GM19397 (cell line): ENCODE results near the gene RPS15.

Experiments
- ATAC-seq: cut with Tn5 transposase; IDR thresholded peaks from one replicate; pipeline ENCODE4 v1.9.1; 2021; ENCODE audit warnings: mild to moderate bottlenecking, moderate library complexity; ENCODE audit not compliant: unreplicated experiment

The RPS15 gene

DNA sequence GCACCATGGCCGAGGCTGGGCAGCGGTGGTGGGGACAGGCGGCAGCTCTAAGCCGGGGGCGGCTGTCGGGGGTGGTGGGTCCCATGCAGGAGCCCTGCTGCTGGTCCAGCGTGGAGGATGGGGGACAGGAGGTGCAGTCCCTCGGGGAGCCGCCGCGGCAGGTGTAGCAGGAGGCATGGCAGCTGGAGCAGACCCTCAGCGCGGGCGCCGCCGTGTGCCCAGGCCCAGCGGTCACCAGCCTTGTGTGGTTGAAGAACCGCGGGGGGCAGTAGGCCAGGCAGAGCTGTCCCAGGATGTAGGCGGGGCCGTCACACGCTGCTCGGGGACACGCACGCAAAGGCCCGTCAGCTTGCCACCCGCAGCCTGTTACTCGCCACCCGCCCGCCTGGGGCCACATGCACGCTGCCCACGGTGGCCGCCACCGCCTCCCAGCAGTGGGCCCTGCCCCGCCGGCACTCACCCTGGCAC is 43.7 kb downstream of the RPS15 start:
- ATAC-seq, result no peak

- ATAC-seq, result no peak
These were observed 44.4 kb downstream of the RPS15 start for GRCh38 chr19:1482361-1483130.

- no peak for ATAC-seq
These were observed 45.2 kb downstream of the RPS15 start for GRCh38 chr19:1483131-1483978.

- no peak for ATAC-seq
These were observed 45.8 kb downstream of the RPS15 start for GRCh38 chr19:1483979-1484428.

DNA sequence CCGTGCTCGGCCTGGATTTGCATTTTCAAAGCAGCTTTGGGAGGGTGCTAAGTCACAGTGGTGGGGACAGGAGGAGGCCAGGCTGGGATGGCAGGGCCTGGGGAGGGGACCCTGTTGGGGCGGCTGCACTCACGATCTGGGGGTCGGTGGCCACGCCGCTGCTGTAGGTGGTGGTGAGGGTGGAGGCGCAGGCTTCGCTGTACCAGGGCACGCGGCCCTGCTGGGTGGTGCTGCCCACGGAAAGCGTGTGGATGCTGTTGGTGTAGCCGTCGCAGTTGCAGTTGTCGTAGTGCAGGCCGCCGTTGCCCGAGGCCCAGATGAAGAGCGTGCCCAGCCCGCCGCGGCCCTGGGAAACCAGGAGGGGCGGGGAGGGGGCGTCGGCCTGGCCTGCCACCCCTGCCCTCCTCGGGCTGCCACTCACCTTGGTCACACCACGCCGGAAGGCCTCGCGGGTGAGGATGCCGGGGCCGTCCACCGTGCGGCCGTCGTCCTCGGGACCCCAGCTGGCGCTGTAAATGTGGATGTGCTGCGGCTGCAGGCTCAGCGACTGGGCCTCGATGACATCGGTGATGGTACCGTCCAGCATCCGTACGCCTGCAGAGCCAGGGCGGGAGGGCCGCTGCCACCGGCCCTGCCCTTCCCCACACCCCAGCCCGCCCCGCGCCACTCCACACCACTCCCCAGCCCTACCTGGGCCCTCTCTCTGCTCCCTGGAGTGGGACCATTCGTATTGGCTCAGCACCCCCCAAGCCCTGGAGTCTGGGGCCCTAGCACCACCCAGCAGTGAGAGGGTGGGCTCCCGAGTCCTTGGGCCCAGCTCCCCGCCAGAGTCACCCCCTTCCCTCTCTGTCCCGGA is 48.8 kb downstream of the RPS15 start:
- ATAC-seq, result no peak

DNA sequence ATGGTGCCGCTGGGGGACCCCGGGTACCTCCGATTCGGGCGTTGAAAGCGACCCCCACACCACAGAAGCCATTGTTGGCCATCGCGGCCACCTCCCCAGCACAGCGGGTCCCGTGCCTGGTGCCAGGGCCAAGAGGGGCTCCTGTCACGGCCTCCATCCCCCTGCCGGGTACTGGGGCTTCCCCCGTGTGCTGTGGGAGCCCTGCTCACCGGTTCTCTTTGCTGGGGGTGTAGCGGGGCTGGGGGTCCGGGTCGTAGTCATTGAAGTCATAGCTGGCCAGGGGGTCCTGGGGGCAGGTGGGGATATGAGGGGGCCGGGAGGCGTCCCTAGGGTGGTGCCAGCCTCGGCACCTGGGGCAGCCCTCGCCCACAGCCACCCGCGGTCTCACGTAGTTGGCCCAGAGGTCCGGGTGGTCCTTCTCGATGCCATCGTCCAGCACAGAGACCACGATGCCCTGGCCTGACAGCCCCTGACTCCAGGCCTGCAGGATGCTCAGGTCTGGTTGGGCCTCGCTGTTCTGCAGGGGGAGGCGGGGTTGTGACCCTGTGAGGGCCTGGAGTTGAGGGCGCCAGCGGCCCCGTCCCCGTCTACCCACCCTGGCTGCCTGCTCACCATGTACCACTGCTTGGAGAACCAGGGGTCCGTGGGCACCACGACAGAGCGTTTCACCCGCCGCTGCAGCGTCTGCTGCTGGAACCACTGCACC is 49.5 kb downstream of the RPS15 start:
- no peak for ATAC-seq

GRCh38 chr19:1488282-1488601 is 50.0 kb downstream of the RPS15 start:
- ATAC-seq, result no peak

GRCh38 chr19:1489463-1490310 is 51.5 kb downstream of the RPS15 start:
- no peak for ATAC-seq
